ENCODE measurements around the gene ZNF736.
"Not testable (repeated sequence)": the region's sequence is repeated elsewhere in the genome, so short reads cannot be mapped to it uniquely, and the experiment has no call there.

DNA sequence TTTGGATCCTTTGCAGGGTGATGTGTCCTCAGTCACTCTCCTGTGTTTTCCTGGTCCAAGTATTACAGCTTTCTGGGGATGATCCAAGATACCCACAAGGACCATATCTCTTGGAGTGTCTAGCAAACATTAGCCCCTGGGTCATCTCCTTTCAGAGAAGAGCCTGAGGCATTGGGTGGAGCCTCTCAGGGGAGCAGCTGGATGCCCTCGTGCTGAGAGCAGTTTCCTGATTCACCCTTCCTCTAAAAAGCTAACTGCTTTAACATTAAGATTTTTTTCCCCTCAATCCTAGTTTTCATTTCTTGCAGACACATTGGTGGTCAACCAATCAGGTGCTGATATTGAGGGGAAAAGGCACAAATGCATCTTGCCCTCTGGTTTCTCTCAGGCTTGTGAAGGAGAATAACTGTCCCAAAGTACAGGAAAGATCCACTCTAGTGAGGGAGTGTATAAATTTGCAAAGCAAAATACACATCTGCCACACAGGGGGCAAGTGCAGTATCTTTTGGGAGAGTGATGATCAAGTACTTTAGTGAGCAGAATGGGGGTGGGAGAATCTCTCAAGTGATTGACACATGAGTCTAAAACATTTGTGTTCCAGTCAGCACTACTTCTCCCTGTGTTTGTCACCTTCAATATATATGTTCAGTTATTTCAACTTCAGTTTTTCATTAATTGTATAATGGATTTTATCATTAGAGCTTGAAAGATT is 2.4 kb downstream of the ZNF736 start:
- TF ChIP-seq POLR2A (IDR thresholded peaks at IDR 0.05; ENCODE audit: low read depth, low read length); TAF1 (IDR thresholded peaks at IDR 0.05; ENCODE audit: borderline replicate concordance, low read depth, low read length); POLR2AphosphoS5 (IDR thresholded peaks at IDR 0.05; ENCODE audit: low read depth, low read length): not testable (repeated sequence)
